GM12878 (cell line): ENCODE data around the gene PROX1. TPM values are rescaled to one million over a fixed set of nuclear protein-coding genes. Genes with fewer than 3 reads are reported as not detected.

ENCODE experiments used
- ATAC-seq: fragments of 200-7000 bp; cut with Tn5 transposase; 3 replicates; pipeline ENCODE4 v1.9.1; 2020; ENCODE audit warnings: mild to moderate bottlenecking, moderate library complexity
- BruUV-seq: library from RNA; stranded (reverse); fragments of 400-500 nt; replicated peaks from 2 replicates; lab custom pipeline; 2021; lab: Mats Ljungman, UMichigan
- CTCF ChIA-PET: fragments of 300-600 bp; sonication (Branson Sonifier 250); formaldehyde crosslinking; extraction: SDS; loops from one replicate; lab custom pipeline; 2021; ENCODE audit warnings: inconsistent platforms; lab: Yijun Ruan, JAX
- POLR2A ChIA-PET: fragments of 350-600 bp; formaldehyde crosslinking; extraction: SDS; loops from one replicate; lab custom pipeline; 2021; ENCODE audit warnings: inconsistent platforms; lab: Charles Lee
- RAD21 ChIA-PET: fragments of 300-600 bp; sonication (Branson Sonifier 250); formaldehyde crosslinking; loops from one replicate; lab custom pipeline; 2023; ENCODE audit warnings: antibody characterized with exemption; ENCODE audit not compliant: unreplicated experiment; lab: Charles Lee
- SMC1A ChIA-PET: fragments of 300-600 bp; sonication (Branson Sonifier 250); formaldehyde crosslinking; loops from one replicate; lab custom pipeline; 2023; ENCODE audit not compliant: unreplicated experiment, uncharacterized antibody; lab: Charles Lee
- DNase-seq: peaks from one replicate; pipeline ENCODE4 v3.0.0-alpha.2; 2011; ENCODE audit warnings: low read depth, low spot score
- FAIRE-seq: peaks from 3 replicates; lab custom pipeline; 2011; peaks lifted over from hg19 to GRCh38; lab: Jason Lieb, UNC
- H2AFZ ChIP-seq: 2 replicates; pipeline ENCODE4 v1.6.0; 2011; ENCODE audit warnings: low read depth, low read length, control low read depth; ENCODE audit not compliant: control insufficient read depth
- H3K27ac ChIP-seq: 2 replicates; pipeline ENCODE4 v1.5.1; 2011; ENCODE audit warnings: control low read depth; ENCODE audit not compliant: control insufficient read depth, insufficient read depth
- H3K27me3 ChIP-seq, 2 experiments: replicated peaks in 1 of 2; 2 replicates each; pipeline versions ENCODE4 v1.6.0 to v1.6.1; 2011; ENCODE audit warnings: low read length in 1 of 2; ENCODE audit not compliant: control insufficient read depth in 2 of 2, insufficient read depth in 2 of 2
- H3K36me3 ChIP-seq, 2 experiments: 2 replicates each; pipeline ENCODE4 v1.5.1; 2011; ENCODE audit warnings: low read length in 1 of 2; ENCODE audit not compliant: control insufficient read depth in 2 of 2, insufficient read depth in 2 of 2
- H3K4me1 ChIP-seq: 2 replicates; pipeline ENCODE4 v1.6.1; 2011; ENCODE audit warnings: mild to moderate bottlenecking, low read length, moderate library complexity, mixed read lengths; ENCODE audit not compliant: control insufficient read depth, insufficient read depth
- H3K4me2 ChIP-seq: 2 replicates; pipeline ENCODE4 v1.6.0; 2011; ENCODE audit warnings: control low read depth; ENCODE audit not compliant: control insufficient read depth, insufficient read depth
- H3K4me3 ChIP-seq: fragments of 200-600 bp; sonication (generic); 2 replicates; pipeline ENCODE4 v1.5.1; 2016
- H3K79me2 ChIP-seq: 2 replicates; pipeline ENCODE4 v1.6.0; 2011; ENCODE audit warnings: low read length; ENCODE audit not compliant: control insufficient read depth, insufficient read depth
- H3K9ac ChIP-seq: 2 replicates; pipeline ENCODE4 v1.8.0; 2011; ENCODE audit warnings: low read length, control low read depth, mixed read lengths; ENCODE audit not compliant: control insufficient read depth, insufficient read depth
- H3K9me3 ChIP-seq: replicated peaks from 3 replicates; pipeline ENCODE4 v1.5.1; 2011; ENCODE audit warnings: mild to moderate bottlenecking, low read length; ENCODE audit not compliant: control insufficient read depth, insufficient read depth
- H4K20me1 ChIP-seq: 2 replicates; pipeline ENCODE4 v1.6.0; 2011; ENCODE audit not compliant: control insufficient read depth, insufficient read depth
- BCL11A ChIP-seq: IDR thresholded peaks from 2 replicates; pipeline ENCODE4 v1.6.1; 2011; ENCODE audit warnings: low read depth, low read length
- BHLHE40 ChIP-seq, 2 experiments: fragments of 450-650 bp in 1 of 2; IDR thresholded peaks; 2 replicates each; pipeline ENCODE4 v1.6.1; 2011 to 2017; ENCODE audit warnings: low read depth in 2 of 2, borderline replicate concordance in 1 of 2, improper control_type of control experiment in 1 of 2, low read length in 1 of 2, mild to moderate bottlenecking in 1 of 2
- CREM ChIP-seq: IDR thresholded peaks from 2 replicates; pipeline ENCODE4 v1.6.1; 2014; ENCODE audit warnings: antibody characterized with exemption, low read depth
- EED ChIP-seq: sonication (generic); IDR thresholded peaks from 2 replicates; pipeline ENCODE4 v1.6.1; 2016; ENCODE audit warnings: antibody characterized with exemption, low read depth
- FOXM1 ChIP-seq: IDR thresholded peaks from 2 replicates; pipeline ENCODE4 v1.6.1; 2012; ENCODE audit warnings: low read depth, mild to moderate bottlenecking, inconsistent platforms, low read length, moderate library complexity
- SMAD5 ChIP-seq: IDR thresholded peaks from 2 replicates; pipeline ENCODE4 v1.6.1; 2016; ENCODE audit warnings: antibody characterized with exemption, low read depth
- SREBF1 ChIP-seq: IDR thresholded peaks from 2 replicates; pipeline ENCODE4 v1.6.1; 2012; ENCODE audit warnings: mild to moderate bottlenecking, low read length
- WGBS: methylation state at CpG from one replicate; pipeline ENCODE4 v1.1.6; 2016; ENCODE audit warnings: low lambda C conversion rate; ENCODE audit not compliant: insufficient replicate concordance, insufficient coverage; ENCODE audit errors: missing lambda C conversion rate; 5-methylcytosine and 5-hydroxymethylcytosine counted together
- in situ Hi-C: fragments of 300-500 bp; cut with MboI; formaldehyde crosslinking; loops from 9 replicates; pipeline ENCODE4 v1.14.3; 2018; ENCODE audit warnings: mixed read lengths
- intact Hi-C: fragments of 100-400 bp; cut with micrococcal nuclease; formaldehyde crosslinking; loops from one replicate; pipeline ENCODE4 v1.14.2; 2022; ENCODE audit not compliant: unreplicated experiment
- polyA plus RNA-seq, 11 experiments: library from polyadenylated mRNA; depleted of rRNA in 4 of 11; unstranded in 6 of 11; stranded (reverse) in 5 of 11; fragments of >200 nt; fragmentation: Nextera tagmentation in 4 of 11; fragmentation: Illumina TruSeq in 1 of 11; extraction: Ambion mirVana in 4 of 11; extraction: Trizol in 1 of 11; gene quantifications; 1 replicate in 1 of 11; 2 replicates in 10 of 11; pipeline versions ENCODE4 v1.2.1 to v1.2.3, GENCODE V29; 2011 to 2016; ENCODE audit warnings: inconsistent platforms in 2 of 11, missing spikeins in 2 of 11, low read depth in 1 of 11
- total RNA-seq, 4 experiments: library from RNA; depleted of rRNA in 3 of 4; stranded (reverse); fragments of >200 nt in 3 of 4; fragmentation: Illumina TruSeq in 1 of 4; extraction: Trizol in 1 of 4; gene quantifications; 2 replicates each; pipeline versions ENCODE4 v1.2.1 to v1.2.3, GENCODE V29; 2013 to 2021

Gene PROX1
- total and polyA plus RNA-seq, 10 of the 15 experiments (the other 5 are each of a cell fraction or from before 2014, with no cell fraction given): under 0.01 to 0.44 (median 0.03) TPM; not detected in 4

GRCh38 chr1:214044438-214045214 is 56.9 kb downstream of the PROX1 start:
- H3K79me2 ChIP-seq: no peaks in the 10 kb centered on the region
- ATAC-seq (no peak), FAIRE-seq (no peak), DNase-seq (no peak)
- ChIA-PET POLR2A (no interaction called here), CTCF (no interaction called here), SMC1A (no interaction called here), RAD21 (no interaction called here)
- no peaks in the 10 kb centered on the region for H3K9me3 ChIP-seq
- in situ Hi-C loops (no loop called here), intact Hi-C loops (no loop called here)
- no peak overlapping the region for H3K4me3 ChIP-seq
- WGBS: 43% methylated on average over 4 of the region's 4 CpGs
- no TSS peak for BruUV-seq
- H3K27ac ChIP-seq: no peak overlapping the region
- H4K20me1 ChIP-seq: no peaks in the 10 kb centered on the region
- H3K4me2 ChIP-seq: no peak overlapping the region
- H3K27me3 ChIP-seq: no peaks in the 10 kb centered on the region
- H3K36me3 ChIP-seq: no peaks in the 10 kb centered on the region
- no peak overlapping the region for H2AFZ ChIP-seq
- no peak overlapping the region for H3K9ac ChIP-seq
- H3K4me1 ChIP-seq: no peaks in the 10 kb centered on the region
- TF ChIP-seq CREM (no peak), SMAD5 (no peak), BHLHE40 (IDR thresholded peaks at IDR 0.05; ENCODE audit: borderline replicate concordance in 1 of 2, low read depth in 2 of 2, low read length in 1 of 2) (no peak), EED (no peak), BCL11A (no peak), SREBF1 (no peak), FOXM1 (no peak)
